AG20443 (cell line): ENCODE measurements around the gene FCHSD1.
"Not testable (repeated sequence)": the region's sequence is repeated elsewhere in the genome, so short reads cannot be mapped to it uniquely, and the experiment has no call there.

Experiments used
- DNase-seq: peaks from one replicate; pipeline ENCODE4 v3.0.0; 2012; ENCODE audit warnings: low spot score, mixed read lengths

The FCHSD1 gene

DNA sequence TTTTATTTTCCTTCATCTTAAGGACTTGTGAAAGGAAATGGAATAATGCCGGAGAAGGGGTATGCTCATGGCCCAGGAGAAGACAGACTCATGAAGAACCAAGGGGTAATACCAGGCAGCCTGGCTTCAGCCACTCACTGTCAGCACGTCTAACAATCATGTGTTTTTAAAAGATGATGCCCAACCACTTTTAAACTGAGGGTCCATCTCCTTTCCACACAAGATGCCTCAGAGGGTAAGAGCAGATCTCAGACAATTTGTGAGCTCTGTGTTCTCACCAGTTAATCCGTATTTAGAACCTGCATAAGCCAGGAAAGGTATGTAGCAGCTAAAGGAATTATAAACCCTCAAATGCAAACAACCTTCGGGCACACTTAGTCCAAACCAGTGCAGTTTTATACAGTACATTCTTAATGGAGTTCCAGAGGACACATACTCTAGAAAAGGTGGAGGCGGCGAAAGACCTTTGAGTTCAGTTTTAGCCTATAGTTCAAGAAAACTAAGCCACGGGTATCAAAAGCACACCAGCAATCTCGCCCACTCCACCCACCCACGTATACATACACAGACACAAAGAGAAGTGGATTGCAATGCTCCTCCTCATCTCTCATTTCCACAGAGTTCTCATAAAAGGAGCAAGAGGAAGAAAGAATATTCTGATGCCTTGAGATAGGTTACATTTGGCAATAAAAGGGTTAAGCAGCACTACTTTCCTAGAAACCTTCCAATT, 35.1 kb downstream of the FCHSD1 start:
- no peak for DNase-seq

- DNase-seq, result no peak
Observed at GRCh38 chr5:141613344-141613743, 37.9 kb downstream of the FCHSD1 start.

DNA sequence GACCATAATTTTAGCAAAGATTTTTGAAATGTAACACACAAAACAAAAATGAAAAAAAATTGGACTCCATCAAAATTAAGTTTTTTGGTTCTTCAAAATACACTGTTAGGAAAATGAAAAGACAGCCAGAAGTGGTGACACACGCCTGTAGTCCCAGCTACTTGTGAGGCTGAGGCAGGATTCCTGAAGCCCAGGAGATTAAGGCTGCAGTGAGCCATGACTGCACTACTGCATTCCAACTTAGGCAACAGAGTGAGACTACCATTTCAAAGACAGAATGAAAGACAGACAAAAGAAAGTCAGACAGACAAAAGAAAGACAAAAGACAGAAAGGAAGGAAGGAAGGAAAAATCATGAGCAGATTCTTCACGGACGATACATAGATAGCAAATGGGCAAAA, 39.9 kb downstream of the FCHSD1 start:
- DNase-seq, result no peak

- not testable (repeated sequence) for DNase-seq
Observed at GRCh38 chr5:141609921-141610320, 41.3 kb downstream of the FCHSD1 start.

GRCh38 chr5:141609044-141609443, 42.2 kb downstream of the FCHSD1 start:
- no peak for DNase-seq

GRCh38 chr5:141608557-141608956, 42.7 kb downstream of the FCHSD1 start:
- DNase-seq, result no peak

GRCh38 chr5:141608046-141608445, 43.2 kb downstream of the FCHSD1 start:
- no peak for DNase-seq

GRCh38 chr5:141605523-141606277, 45.5 kb downstream of the FCHSD1 start:
- DNase-seq, result peak; percentile 21

DNA sequence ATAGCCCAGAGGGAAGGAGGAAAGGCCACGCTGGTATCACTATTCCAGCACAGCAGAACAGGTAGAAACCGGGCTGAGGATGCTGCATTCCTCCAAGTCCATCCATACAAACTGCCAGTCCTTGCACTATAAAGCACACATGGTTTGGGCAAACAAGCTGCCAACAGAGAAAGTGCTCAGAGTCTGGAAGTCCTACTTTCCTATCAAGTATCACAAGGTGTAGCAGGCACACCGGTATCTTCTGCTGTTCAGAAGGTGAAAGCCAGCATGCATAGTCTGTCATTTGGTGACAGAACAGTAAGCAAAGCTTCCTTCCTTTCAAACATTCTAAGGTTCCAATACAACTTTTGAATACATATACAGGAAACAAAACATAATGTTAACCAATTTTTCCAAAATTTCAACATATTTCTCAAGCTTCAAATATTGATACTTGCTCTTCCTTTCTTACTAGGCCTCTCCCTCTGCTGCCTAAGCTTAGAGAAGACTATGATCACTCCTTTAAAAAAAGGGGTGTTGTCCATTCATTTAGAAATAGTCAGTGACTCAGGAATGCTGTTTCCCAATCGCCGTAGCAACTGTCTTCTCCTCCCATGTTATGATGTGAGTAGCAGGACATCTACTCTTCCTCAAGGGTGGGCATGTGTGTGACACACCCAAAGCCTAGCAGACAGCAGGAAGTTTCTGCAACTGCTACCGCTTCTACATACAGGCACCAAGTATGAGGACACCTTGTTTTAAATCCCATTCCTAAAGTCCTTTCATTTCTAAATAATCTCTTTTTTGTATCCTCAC, 47.1 kb downstream of the FCHSD1 start:
- peak; percentile 91 for DNase-seq

DNA sequence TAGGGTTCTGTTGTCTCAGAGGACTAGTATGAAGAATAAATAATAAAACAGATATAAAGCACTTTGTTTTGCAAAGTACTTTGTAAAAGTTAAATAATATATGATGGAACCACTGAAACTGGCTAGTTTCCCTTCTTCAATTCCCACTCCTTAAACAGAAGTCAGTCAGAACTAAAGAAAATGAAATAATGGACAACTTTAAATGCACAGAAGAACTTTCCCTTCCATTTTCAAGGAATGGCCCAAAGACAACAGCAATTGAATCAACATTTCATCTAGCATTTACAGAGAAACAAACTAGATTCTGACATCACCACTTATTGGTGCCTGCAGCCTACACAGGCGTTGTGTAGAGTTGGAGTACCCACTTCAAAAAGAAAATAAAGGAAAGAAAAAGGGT, 48.6 kb downstream of the FCHSD1 start:
- DNase-seq, result no peak

GRCh38 chr5:141598391-141599345, 52.5 kb downstream of the FCHSD1 start:
- peak; percentile 40 for DNase-seq

GRCh38 chr5:141597814-141598213, 53.4 kb downstream of the FCHSD1 start:
- DNase-seq, result no peak

DNA sequence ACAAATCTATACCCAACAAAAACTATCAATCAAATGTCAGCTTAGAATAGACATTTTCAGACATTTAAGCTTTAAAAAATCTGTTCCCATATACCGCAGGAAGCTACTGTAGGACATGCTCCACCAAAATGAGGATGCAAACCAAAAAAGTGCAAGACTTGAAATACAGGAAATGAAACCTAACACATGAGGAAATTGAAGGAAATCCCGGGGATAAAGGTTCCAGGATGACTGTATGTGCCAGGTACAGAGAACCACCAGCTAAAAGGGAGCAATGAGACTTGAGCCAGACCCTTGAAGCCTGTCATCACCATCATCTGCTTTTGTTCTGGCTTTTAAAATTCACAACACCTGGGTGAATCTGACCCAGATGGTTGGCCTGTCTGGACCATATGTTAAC, 53.8 kb downstream of the FCHSD1 start:
- no peak for DNase-seq

DNA sequence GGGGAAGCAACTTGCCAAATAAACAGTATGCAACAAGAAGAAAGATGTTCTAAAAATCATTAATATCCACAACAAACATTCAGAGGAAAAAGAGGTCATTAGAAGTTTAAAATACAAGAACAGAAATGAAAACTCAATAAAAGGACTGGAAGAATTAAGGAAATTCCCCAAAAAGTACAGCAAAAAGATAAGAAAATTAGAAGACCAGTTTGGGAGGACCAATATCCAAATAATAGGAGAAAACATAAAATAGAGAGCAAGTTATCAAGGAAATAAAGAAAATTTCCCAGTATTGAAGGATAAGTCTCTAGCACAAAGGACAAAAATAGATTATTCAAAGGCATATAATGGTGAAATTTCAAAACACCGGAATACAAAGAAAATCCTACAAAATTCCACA, 54.4 kb downstream of the FCHSD1 start:
- DNase-seq, result no peak

- DNase-seq, result no peak
Observed at GRCh38 chr5:141590127-141590526, 61.1 kb downstream of the FCHSD1 start.
